HG03108 (cell line): ENCODE results near the gene ALMS1.
"Not testable (repeated sequence)": the region's sequence is repeated elsewhere in the genome, so short reads cannot be mapped to it uniquely, and the experiment has no call there.

Experiments used
- ATAC-seq: cut with Tn5 transposase; IDR thresholded peaks from one replicate; pipeline ENCODE4 v1.9.1; 2021; ENCODE audit warnings: moderate library complexity; ENCODE audit not compliant: unreplicated experiment

The ALMS1 gene

DNA sequence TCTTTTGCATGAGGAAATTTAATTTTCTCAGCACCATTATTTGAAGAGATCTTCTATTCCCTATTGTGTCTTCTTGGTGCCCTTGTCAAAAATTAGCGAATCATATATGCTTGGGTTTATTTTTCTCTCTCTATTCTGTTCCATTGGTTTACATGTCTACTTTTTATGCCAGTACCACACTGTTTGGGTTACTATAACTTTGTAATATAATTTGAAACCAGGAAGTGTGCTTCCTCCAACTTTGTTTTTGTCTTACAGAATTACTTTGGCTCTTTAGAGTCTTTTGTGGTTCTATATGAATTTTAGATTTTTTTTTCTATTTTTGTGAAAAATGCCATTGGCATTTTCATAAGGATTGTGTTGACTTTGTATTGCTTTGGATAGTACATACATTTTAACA lies 17.6 kb downstream of the ALMS1 start:
- ATAC-seq = no peak

DNA sequence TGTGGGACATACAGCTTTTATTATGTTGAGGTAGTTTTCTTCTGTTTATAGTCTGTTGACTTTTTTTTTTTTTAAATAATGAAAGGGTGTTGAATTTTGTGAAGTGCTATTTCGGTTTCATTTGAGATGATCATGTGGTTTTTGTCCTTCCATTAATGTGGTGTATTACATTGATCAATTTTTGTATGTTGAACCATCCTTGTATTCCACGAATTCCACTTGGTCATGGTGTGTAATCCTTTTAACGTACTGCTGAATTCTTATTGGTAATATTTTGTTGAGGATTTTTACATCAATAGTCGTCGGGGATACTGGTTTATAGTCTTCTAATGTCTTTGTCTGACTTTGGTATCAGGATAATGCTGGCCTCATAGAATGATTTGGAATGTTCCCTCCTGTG lies 18.8 kb downstream of the ALMS1 start:
- ATAC-seq = no peak

GRCh38 chr2:73406996-73407395 lies 21.4 kb downstream of the ALMS1 start:
- ATAC-seq = no peak

DNA sequence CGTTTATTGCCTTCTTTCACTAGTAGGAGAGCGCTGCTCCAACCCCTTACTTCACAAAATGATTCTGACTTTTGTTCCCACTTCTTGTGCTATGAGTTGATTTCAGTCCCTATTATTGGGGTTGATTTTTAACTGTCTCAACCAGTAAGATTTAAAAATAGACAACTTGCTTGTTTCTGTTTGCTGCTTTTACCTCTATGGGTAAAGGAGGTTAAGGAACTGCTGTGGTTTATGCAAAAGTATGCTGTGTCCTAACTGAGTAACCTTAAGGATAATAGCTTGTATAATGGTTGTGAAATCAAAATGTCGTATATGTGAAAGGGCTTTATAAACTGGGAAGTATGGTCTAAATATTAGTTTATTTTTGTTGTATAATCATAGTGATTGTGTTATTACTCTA lies 22.6 kb downstream of the ALMS1 start:
- ATAC-seq = peak; percentile 91

DNA sequence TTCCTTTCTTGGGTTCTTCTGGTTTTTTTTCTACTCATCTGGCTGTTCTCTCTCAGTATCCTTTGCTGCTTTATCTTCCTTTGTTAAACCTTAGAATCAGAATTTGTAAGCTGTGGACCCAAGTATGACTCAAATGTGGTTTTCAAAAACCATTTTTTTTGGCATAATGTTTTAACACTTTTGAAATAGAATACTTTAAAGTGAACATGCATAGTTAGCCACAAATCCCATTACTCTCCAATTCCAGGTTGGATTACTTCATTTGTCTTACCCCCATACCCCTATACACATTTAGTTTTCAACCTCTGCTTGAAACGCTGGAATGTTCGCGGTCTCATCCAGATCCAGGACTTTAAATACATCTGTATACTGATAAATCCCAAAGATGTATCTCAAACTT lies 29.1 kb downstream of the ALMS1 start:
- no peak for ATAC-seq

- no peak for ATAC-seq
These were observed 30.3 kb downstream of the ALMS1 start for GRCh38 chr2:73415906-73416305.

- ATAC-seq = no peak
These were observed 32.7 kb downstream of the ALMS1 start for GRCh38 chr2:73418343-73418742.

GRCh38 chr2:73423913-73424312 lies 38.3 kb downstream of the ALMS1 start:
- ATAC-seq = no peak

DNA sequence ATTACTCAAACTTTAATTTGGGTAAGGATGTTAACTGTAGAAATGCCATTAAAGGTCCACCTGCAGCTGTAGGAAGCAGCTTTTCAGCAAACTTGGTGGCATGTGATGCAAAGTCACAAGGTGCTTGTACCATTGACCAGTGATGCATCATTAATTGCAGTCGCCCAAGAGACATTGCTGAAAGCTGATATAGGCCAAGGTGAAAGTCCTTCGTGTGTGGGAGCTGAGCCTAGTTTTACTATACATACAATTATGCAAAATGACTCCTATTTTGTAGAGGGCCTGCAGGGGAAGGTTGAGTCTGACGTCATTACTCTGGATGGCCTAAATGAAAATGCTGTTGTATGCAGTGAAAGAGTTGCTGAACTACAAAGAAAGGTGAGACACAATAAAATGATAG lies 40.5 kb downstream of the ALMS1 start:
- ATAC-seq = no peak

GRCh38 chr2:73436019-73436418 lies 50.4 kb downstream of the ALMS1 start:
- no peak for ATAC-seq

DNA sequence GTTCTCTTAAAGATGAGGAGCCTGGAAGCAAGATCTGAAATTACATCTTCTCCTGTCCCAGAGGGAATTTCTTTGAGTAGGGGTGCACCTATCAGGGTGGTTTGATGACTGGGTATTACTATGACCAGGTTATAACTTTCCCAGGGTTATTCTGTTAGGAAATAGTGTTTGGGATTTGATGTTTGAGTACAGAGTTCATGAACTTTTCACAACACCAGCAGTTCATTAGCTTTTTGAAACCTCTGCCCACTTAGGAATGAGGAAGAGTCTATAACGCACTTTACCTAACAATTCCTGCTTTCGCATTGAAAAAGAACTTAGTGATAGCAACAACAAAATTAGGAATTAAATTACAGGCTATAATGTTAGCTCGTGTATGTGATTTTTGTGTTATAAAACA lies 58.6 kb downstream of the ALMS1 start:
- no peak for ATAC-seq

GRCh38 chr2:73448856-73449255 lies 63.2 kb downstream of the ALMS1 start:
- no peak for ATAC-seq

- no peak for ATAC-seq
These were observed 63.8 kb downstream of the ALMS1 start for GRCh38 chr2:73449404-73449803.

DNA sequence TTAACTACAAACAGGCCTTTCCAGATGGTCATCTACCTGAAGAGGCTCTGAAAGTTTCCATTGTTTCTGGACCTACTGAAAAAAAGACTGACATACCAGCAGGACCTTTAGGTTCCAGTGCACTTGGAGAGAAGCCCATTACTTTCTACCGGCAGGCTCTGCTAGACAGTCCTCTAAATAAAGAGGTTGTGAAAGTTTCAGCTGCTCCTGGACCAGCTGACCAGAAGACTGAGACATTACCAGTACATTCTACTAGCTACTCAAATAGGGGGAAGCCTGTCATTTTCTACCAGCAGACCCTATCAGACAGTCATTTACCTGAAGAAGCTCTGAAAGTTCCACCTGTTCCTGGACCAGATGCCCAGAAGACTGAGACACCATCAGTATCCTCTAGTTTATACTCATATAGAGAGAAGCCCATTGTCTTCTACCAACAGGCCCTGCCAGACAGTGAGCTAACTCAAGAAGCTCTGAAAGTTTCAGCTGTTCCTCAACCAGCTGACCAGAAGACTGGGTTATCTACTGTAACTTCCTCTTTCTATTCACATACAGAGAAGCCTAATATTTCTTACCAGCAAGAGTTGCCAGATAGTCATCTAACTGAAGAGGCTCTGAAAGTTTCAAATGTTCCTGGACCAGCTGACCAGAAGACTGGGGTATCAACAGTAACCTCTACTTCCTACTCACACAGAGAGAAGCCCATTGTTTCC lies 65.8 kb downstream of the ALMS1 start:
- peak; percentile 96 for ATAC-seq

DNA sequence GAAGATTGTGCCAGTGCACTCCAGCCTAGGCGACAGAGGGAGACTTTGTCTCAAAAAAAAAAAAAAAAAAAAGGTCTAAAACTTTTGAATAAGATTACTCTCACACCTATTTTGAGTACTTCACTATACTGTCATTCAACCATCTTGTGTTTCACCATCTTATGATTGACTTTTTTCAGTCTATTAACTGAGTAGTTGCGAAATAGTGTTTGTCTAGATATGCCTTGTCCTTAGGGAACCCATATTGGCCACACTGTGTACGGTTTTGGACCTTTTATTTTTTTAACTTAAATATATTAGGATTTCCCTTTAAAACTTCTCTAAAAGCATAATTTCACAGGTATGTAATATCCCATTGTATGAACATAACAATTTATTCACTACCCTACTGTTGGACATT lies 72.3 kb downstream of the ALMS1 start:
- ATAC-seq = no peak

DNA sequence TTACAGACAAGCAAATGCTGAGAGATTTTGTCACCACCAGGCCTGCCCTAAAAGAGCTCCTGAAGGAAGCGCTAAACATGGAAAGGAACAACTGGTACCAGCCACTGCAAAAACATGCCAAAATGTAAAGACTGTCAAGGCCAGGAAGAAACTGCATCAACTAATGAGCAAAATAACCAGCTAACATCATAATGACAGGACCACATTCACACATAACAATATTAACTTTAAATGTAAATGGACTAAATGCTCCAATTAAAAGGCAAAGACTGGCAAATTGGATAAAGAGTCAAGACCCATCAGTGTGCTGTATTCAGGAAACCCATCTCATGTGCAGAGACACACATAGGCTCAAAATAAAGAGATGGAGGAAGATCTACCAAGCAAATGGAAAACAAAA lies 76.8 kb downstream of the ALMS1 start:
- not testable (repeated sequence) for ATAC-seq

DNA sequence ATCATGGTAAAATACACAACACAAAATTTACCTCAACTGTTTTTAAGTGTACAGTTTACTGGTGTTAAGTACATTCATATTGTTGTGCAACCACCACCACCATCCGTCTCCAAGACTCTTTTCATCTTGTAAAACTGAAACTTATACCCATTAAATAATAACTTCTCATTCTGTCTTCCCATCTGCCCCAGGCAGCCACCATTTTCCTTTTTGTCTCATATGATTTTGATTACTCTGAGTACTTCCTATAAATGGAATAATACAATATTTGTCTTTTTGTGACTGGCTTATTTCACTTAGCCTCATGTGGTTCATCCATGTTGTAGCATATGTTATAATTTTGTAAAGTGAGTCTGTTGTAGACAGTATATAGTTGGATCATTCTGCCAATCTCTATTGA lies 82.7 kb downstream of the ALMS1 start:
- ATAC-seq = no peak

GRCh38 chr2:73483874-73484273 lies 98.2 kb downstream of the ALMS1 start:
- ATAC-seq = not testable (repeated sequence)

- ATAC-seq = no peak
These were observed 101.5 kb downstream of the ALMS1 start for GRCh38 chr2:73487112-73487657.

DNA sequence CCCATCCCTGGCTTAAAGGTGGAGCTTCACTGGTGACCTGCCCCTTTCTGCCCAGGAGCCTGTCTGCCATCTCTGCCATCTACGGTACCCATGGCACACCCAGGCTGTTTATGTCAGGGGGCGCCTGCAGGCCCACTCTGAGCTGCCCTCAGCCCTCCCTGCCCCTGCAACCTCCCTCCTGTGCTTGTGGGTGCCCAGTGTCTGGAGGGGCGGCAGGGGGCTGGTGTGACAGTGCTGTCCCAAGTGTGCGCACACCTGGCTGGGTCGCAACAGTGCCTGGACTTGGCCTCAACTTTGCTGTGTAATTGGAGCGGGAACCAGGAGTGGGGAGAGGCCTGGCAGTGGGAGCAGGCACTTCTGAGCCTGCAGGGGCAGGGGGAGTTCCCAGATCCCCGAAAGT lies 102.4 kb downstream of the ALMS1 start:
- no peak for ATAC-seq

DNA sequence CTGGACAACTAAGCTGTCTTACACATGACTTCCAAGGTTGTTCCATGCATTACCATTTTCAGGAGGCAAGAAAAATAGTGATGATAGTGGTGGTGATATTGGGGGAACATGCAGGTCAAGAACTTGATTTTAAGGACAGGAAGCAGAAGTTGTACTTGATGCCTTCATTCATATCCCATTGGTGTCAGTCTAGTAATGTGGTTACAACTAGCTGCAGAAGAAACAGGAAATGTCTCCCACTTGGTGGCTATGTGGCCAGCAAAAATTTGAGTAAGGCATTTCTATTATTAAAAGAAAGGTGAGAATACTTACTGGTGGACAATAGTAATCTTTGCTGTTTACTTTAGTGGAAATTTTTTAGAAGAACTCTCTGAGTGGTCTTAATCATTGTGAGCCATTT lies 103.4 kb downstream of the ALMS1 start:
- ATAC-seq = no peak

GRCh38 chr2:73494031-73494430 lies 108.4 kb downstream of the ALMS1 start:
- no peak for ATAC-seq

DNA sequence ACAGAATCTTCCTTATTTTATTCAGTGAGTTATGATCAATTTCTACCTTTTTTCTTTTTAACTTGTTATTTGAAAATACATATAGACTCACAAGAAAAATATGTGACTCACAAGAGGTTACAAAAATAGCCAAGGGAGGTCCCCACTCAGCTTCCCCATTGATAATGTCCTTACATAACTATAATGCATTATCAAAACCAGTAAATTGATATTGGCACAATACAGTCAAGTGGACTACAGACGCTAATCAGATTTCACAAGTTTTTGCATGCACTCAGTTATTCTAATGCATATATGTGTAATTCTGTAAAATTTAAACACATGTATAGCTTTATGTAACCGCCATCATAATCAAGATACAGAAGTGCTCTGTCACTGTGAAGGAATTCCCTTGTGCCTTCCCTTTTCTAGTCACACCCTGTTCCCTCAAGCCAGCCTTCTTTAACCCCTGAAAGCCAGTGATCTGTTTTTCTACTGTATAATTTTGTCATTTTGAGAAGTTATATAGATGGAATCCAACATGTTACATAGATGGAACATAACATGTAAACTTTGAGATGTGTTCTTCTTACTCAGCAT lies 118.4 kb downstream of the ALMS1 start:
- no peak for ATAC-seq
